Lower lobe of right lung (tissue), 2 donors: ENCODE results near the gene HSH2D. TPM values are rescaled to one million over a fixed set of nuclear protein-coding genes. Genes with fewer than 3 reads are reported as not detected.

ENCODE experiments used
- ATAC-seq, 2 donors: fragments of 200-7000 bp; cut with Tn5 transposase; one replicate each; pipeline ENCODE4 v1.9.1; 2020 to 2022; ENCODE audit warnings: mild to moderate bottlenecking in 2 of 2, moderate library complexity in 2 of 2
- DNase-seq: peaks from one replicate; pipeline ENCODE4 v3.0.0-alpha.2; 2020
- H3K27ac ChIP-seq: fragments of 200-600 bp; one replicate; pipeline ENCODE4 v1.8.0; 2022
- H3K27me3 ChIP-seq: fragments of 200-600 bp; one replicate; pipeline ENCODE4 v1.8.0; 2022; ENCODE audit warnings: low read depth
- H3K36me3 ChIP-seq: fragments of 200-600 bp; one replicate; pipeline ENCODE4 v1.8.0; 2022; ENCODE audit warnings: mild to moderate bottlenecking
- H3K4me1 ChIP-seq: fragments of 200-600 bp; one replicate; pipeline ENCODE4 v1.8.0; 2022
- H3K4me3 ChIP-seq: fragments of 200-600 bp; one replicate; pipeline ENCODE4 v1.8.0; 2022; ENCODE audit warnings: mild to moderate bottlenecking
- H3K9me3 ChIP-seq: fragments of 200-600 bp; one replicate; pipeline ENCODE4 v1.8.0; 2022
- CTCF ChIP-seq: fragments of 200-600 bp; IDR thresholded peaks from one replicate; pipeline ENCODE4 v1.8.0; 2022; ENCODE audit warnings: antibody characterized with exemption, mild to moderate bottlenecking
- intact Hi-C: fragments of 100-400 bp; cut with DNase I; formaldehyde crosslinking; loops from one replicate; pipeline ENCODE4 v1.11.0; 2022
- total RNA-seq: library from RNA; stranded (reverse); fragmentation: NEBNext Ultra II Directional; extraction: Animal tissue kit (Norgen Biotek cat#: 25700); gene quantifications from one replicate; pipeline ENCODE4 v1.2.1, GENCODE V29; 2021
- donor health status: DM: no; HTN: yes; CAD: no; lungs with severe emphysema.

Gene HSH2D
- total RNA-seq, 1 donor from 2014 or later = 8.2 TPM

DNA sequence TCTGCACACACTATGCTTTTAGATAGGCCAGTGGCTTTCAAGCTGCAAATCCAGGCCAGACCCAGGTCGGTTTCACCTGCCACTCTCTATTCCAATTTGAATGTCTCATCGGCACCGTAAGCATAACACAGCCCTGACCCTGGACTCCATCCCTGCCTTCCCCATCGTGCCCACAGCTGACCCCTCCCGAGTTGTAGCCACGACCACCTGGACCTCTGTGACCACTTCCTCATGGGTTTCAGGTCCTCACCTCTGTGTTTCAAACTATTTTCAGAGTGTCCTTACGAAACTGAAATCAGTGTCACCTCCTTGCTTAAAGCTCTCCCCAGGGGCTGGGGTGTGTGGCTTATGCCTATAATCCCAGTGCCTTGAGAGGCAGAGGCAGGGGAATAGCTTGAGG is 9.0 kb upstream of the HSH2D start:
- H3K4me3 ChIP-seq = no peak overlapping the region
- peaks cover 39% of the 10 kb centered on the region for H3K36me3 ChIP-seq
- DNase-seq (no peak), ATAC-seq (peak in 1 of 2 donors; percentile 10)
- no peak overlapping the region for H3K27ac ChIP-seq
- no peak for TF ChIP-seq CTCF
- intact Hi-C loops = no loop called here
- H3K27me3 ChIP-seq = no peaks in the 10 kb centered on the region
- H3K4me1 ChIP-seq = no peaks in the 10 kb centered on the region
- H3K9me3 ChIP-seq = no peaks in the 10 kb centered on the region

DNA sequence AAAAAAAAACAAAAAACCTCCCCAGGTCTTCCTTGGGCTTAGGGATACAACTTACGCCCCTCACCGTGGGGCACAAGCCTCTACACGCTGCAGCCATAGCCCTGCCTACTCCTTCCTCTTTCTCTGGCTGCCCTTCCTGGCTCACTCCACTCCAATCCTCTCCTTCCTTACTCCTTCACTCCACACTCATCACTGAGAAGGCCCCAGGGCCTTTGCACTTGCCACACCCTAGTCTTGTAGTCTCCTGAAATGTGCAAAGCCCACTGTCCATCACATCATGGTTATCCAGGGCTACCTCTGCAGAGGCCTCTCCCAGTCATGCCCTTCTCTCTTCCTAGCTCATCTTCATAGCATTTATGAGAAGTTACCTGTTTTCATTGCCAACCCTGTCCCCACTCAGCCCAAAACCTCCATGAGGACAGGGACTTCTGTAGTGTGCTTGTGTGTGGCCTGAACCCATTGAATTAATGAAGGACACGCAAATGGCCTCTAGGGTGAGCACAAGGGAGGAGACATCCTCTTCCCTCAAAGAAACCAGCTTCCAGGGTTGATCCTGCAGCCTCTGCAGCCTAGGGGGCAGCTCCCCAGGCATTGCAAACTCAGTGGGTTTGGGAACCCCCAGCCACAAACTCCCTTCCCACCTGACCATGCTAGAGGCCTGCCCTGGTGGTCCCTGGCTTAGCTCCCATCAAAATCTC is 7.9 kb upstream of the HSH2D start:
- ATAC-seq (no peak), DNase-seq (no peak)
- Histone ChIP-seq H3K27ac (no peak overlapping the region), H3K9me3 (no peaks in the 10 kb centered on the region), H3K4me3 (no peak overlapping the region), H3K27me3 (no peaks in the 10 kb centered on the region), H3K36me3 (peaks cover 29% of the 10 kb centered on the region), H3K4me1 (no peaks in the 10 kb centered on the region)
- intact Hi-C loops = no loop called here
- TF ChIP-seq CTCF = no peak

DNA sequence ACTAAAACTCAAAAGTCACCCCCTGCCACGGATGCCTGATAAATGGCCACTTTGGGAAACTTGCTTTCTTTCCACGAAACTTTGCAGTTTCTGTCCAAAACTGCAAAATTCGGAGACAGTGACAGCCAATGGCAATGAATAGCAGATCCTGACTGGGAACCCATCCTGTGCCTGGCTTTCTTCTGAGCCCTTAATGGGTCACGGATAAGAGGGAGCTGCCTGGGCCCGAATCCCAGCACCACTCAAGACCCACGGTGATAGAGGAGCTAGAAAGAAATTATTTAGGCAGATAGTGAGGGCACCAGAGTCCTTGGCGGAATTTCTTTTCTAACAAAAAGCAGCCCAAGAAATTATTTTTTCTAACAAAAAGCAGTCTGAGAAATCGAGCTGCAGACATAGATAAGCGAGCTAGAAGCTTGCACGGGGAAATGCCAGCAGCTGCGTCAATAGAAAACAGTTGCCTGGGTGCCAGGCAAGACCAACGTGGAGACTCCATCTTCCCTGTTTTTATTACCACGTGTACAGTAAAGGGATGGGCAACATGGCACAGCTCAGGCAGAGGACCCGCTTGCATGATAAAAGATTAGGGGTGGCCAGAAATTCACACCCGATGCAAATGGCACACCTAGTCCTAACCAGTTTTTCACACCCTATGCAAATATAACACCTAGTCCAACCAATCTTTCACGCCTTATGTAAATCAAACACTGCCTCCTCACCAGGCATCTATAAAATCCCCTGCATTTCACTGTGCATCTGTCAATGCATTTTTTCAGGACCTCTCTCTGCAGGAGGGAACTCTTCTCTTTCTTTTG is 7.1 kb upstream of the HSH2D start:
- Histone ChIP-seq H3K27ac (no peak overlapping the region), H3K36me3 (peaks cover 26% of the 10 kb centered on the region), H3K4me1 (no peaks in the 10 kb centered on the region), H3K9me3 (no peaks in the 10 kb centered on the region), H3K4me3 (no peak overlapping the region), H3K27me3 (no peaks in the 10 kb centered on the region)
- intact Hi-C loops = no loop called here
- TF ChIP-seq CTCF = no peak
- ATAC-seq = no peak
- DNase-seq = no peak

DNA sequence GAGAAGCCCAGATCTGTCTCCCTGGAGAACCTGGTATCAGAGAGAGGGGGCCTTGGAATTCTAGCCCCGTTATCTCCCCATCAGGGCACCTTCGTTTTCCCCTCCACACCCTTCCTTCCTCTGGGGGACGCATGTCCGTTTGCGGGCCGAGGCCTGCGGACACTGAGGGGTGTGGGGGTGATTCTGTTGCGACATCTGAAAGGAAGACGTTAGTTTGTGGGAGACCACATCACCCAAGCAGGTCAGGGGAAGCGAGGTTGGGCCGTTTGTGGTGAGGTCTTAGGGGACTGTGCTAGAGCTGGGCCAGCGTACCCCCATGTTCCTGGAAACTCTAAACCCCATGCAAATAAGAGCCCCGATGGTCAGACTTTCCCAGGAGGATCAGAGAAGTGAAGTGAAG is 3.7 kb upstream of the HSH2D start:
- intact Hi-C loops = no loop called here
- no peaks in the 10 kb centered on the region for H3K36me3 ChIP-seq
- DNase-seq (no peak), ATAC-seq (no peak)
- no peaks in the 10 kb centered on the region for H3K9me3 ChIP-seq
- no peak overlapping the region for H3K4me3 ChIP-seq
- H3K27me3 ChIP-seq = peaks cover 6% of the 10 kb centered on the region
- TF ChIP-seq CTCF = no peak
- H3K4me1 ChIP-seq = peaks cover 15% of the 10 kb centered on the region
- no peak overlapping the region for H3K27ac ChIP-seq

DNA sequence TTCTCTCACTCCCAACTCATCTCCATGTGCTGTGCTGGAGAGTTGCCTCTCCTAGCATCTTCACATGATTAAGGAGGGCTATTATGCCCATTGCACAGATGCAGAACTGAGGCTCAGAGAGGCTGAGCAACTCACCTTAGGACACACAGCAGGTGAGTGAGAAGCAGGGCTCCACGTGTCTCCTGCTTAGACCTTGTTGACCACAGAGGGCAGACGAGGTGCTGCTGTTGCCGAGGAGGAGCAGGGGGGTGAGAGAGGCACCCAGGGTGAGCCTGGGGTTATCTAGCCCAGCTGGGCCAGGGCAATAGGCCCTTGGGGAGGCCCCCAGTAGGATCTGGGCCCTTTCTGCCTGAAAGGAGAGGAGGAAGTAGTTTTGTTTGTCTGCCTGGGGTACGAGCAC is 2.4 kb upstream of the HSH2D start:
- ATAC-seq (peak in 1 of 2 donors; percentile 21), DNase-seq (no peak)

More for the DNA sequence above, 2.4 kb upstream of the HSH2D start:
- Histone ChIP-seq H3K9me3 (no peaks in the 10 kb centered on the region), H3K4me1 (peaks cover 15% of the 10 kb centered on the region), H3K36me3 (no peaks in the 10 kb centered on the region), H3K27me3 (peaks cover 6% of the 10 kb centered on the region), H3K27ac (no peak overlapping the region), H3K4me3 (no peak overlapping the region)
- intact Hi-C loops = no loop called here
- no peak for TF ChIP-seq CTCF
